ENCODE data around the gene TTLL8. TPM values are rescaled to one million over a fixed set of nuclear protein-coding genes. Genes with fewer than 3 reads are reported as not detected.
"Not testable (repeated sequence)": the region's sequence is repeated elsewhere in the genome, so short reads cannot be mapped to it uniquely, and the experiment has no call there.

The TTLL8 gene
- total RNA-seq, 4 donors from 2014 or later: not detected

GRCh38 chr22:50087646-50088045 lies 29.5 kb upstream of the TTLL8 start:
- Histone ChIP-seq H3K4me1 (no peaks in the 10 kb centered on the region), H3K27me3 (peaks cover 0 to 75% (median 10%) of the 10 kb centered on the region in 4 donors), H3K36me3 (no peaks in the 10 kb centered on the region), H3K4me3 (no peak overlapping the region), H3K9me3 (peaks cover 0 to 12% (median 5%) of the 10 kb centered on the region in 4 donors), H3K27ac (replicated peaks in 1 of 4) (no peak overlapping the region)
- WGBS: 87% methylated on average over 10 of the region's 12 CpGs
- no peak for DNase-seq (ENCODE audit: extremely low spot score)
- intact Hi-C loops (cut with DNase I): no loop called here
- TF ChIP-seq POLR2A (IDR thresholded peaks at IDR 0.05; ENCODE audit: low read depth) (no peak), CTCF (IDR thresholded peaks at IDR 0.05) (no peak), EP300 (IDR thresholded peaks at IDR 0.05) (no peak), POLR2AphosphoS5 (IDR thresholded peaks at IDR 0.05) (no peak)

GRCh38 chr22:50086975-50087374 lies 28.9 kb upstream of the TTLL8 start:
- DNase-seq (ENCODE audit: extremely low spot score); H3K4me1 ChIP-seq; H3K27ac ChIP-seq (replicated peaks in 1 of 4); H3K36me3 ChIP-seq; H3K4me3 ChIP-seq; intact Hi-C loops (cut with DNase I): not testable (repeated sequence)
- Histone ChIP-seq H3K27me3 (peaks cover 0 to 80% (median 10%) of the 10 kb centered on the region in 4 donors), H3K9me3 (peaks cover 0 to 12% (median 5%) of the 10 kb centered on the region in 4 donors)
- WGBS: 85% methylated on average over 4 of the region's 4 CpGs

DNA sequence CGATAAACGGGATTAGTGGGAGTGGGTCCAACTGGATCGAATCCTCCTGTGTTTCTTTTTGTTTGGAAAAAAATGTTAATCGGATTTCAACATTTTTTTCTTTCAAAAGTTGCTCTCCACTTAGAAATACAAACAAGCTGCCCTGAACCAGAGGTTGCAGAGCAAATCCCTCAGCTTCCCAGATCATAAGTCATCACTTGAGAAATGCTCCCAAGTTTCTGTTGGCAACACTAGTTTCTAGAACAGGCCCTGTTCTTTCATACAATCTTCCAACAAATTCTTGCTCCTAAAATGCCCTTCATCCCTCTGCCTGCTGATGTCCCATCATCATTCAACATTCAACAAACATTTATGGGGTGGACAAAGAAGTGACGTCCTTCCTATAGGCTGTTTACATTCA lies 28.4 kb upstream of the TTLL8 start:
- Histone ChIP-seq H3K4me3 (no peak overlapping the region), H3K4me1 (no peaks in the 10 kb centered on the region), H3K27ac (replicated peaks in 1 of 4) (no peak overlapping the region), H3K9me3 (peaks cover 0 to 12% (median 5%) of the 10 kb centered on the region in 4 donors), H3K36me3 (no peaks in the 10 kb centered on the region), H3K27me3 (peaks cover 0 to 81% (median 10%) of the 10 kb centered on the region in 4 donors)
- TF ChIP-seq EP300 (IDR thresholded peaks at IDR 0.05): no peak
- TF ChIP-seq POLR2AphosphoS5 (IDR thresholded peaks at IDR 0.05): no peak
- TF ChIP-seq POLR2A (IDR thresholded peaks at IDR 0.05; ENCODE audit: low read depth): no peak
- TF ChIP-seq CTCF (IDR thresholded peaks at IDR 0.05): no peak
- DNase-seq (ENCODE audit: extremely low spot score): no peak
- intact Hi-C loops (cut with DNase I): no loop called here
- 80% methylated on average over 5 of the region's 5 CpGs for WGBS

DNA sequence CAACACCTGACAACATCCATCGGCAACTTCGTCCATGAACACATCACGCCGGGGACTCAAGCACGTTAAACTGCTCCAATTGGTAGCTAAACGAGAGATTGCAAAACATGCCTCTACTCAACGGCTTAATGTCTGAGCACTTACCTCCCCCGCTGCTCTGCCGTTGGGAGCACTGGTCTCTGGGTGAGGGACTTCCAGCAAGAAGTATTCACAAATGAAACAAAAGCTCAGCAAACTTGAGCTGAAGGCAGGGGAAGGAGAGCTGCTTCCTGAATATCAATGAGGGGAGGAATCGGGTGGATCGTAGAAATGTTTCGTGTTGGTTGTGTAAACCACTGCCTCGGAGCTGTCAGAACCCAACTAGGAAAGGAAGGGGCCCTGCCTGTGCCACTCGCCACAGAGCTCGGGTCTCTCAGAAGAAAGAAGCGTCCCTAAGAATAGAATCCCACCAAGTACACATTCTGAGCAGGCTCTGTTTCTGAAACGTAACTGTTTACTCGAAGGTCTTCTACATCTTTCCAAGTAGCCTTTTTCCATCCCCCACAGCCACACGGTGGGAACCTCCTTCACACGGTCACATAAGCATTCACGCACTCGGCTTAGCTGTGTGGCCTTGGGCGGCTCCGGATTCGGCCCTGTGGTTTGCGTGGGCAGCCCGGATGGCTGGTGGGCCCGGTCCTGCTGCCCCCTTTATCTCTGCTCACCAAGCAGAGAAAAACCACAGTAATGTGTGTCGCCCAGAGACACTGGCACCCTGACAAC lies 27.3 kb upstream of the TTLL8 start, which contains the start of gene MLC1:
Gene MLC1, minus strand, starts transcription at position 216 of the 762 bp plus-strand sequence. CDS start 524 bp downstream, outside the sequence.
- Histone ChIP-seq H3K27ac (replicated peaks in 1 of 4) (no peak within 1 kb of the TSS), H3K4me3 (no peak within 1 kb of the TSS), H3K9me3 (peaks cover 0 to 10% (median 5%) of the 10 kb centered on the region in 4 donors), H3K27me3 (peaks cover 0 to 73% (median 10%) of the 10 kb centered on the region in 4 donors), H3K36me3 (no peaks in the 10 kb centered on the region), H3K4me1 (no peaks in the 10 kb centered on the region)
- intact Hi-C loops (cut with DNase I): no loop called here
- no peak for DNase-seq (ENCODE audit: extremely low spot score)
- no peak for TF ChIP-seq POLR2A (IDR thresholded peaks at IDR 0.05; ENCODE audit: low read depth)
- TF ChIP-seq POLR2AphosphoS5 (IDR thresholded peaks at IDR 0.05): no peak
- no peak for TF ChIP-seq EP300 (IDR thresholded peaks at IDR 0.05)
- no peak for TF ChIP-seq CTCF (IDR thresholded peaks at IDR 0.05)
- 58% methylated on average over 29 of the region's 29 CpGs for WGBS

GRCh38 chr22:50084614-50085021 lies 26.5 kb upstream of the TTLL8 start:
- TF ChIP-seq EP300 (IDR thresholded peaks at IDR 0.05) (no peak), POLR2A (IDR thresholded peaks at IDR 0.05; ENCODE audit: low read depth) (no peak), CTCF (IDR thresholded peaks at IDR 0.05) (no peak), POLR2AphosphoS5 (IDR thresholded peaks at IDR 0.05) (no peak)
- intact Hi-C loops (cut with DNase I): no loop called here
- 56% methylated on average over 16 of the region's 16 CpGs for WGBS
- H3K27me3 ChIP-seq: peaks cover 0 to 70% (median 7%) of the 10 kb centered on the region in 4 donors
- H3K27ac ChIP-seq (replicated peaks in 1 of 4): no peak overlapping the region
- peaks cover 0 to 2% (median under 1%) of the 10 kb centered on the region in 4 donors for H3K9me3 ChIP-seq
- H3K4me1 ChIP-seq: no peaks in the 10 kb centered on the region
- no peak overlapping the region for H3K4me3 ChIP-seq
- no peaks in the 10 kb centered on the region for H3K36me3 ChIP-seq
- DNase-seq (ENCODE audit: extremely low spot score): no peak

Measured in esophagus muscularis mucosa (tissue), 4 donors.